T-helper 2 cell treated with Interferon-gamma antibody and Interleukin-4, amounts not matched to agents 5 μg/mL and 100 μg/mL, for 36 hours (primary cell): ENCODE measurements around the gene OR2T35.
"Not testable (repeated sequence)": the region's sequence is repeated elsewhere in the genome, so short reads cannot be mapped to it uniquely, and the experiment has no call there.

ENCODE experiments used
- DNase-seq: peaks from one replicate; pipeline ENCODE4 v3.0.0; 2021; ENCODE audit warnings: low spot score
- H3K27ac Mint-ChIP-seq: one replicate; pipeline ENCODE4 v1.8.0; 2021; ENCODE audit warnings: mild to moderate bottlenecking, mixed read lengths
- H3K27me3 Mint-ChIP-seq: one replicate; pipeline ENCODE4 v1.8.0; 2021; ENCODE audit warnings: low read depth, mixed read lengths
- H3K36me3 Mint-ChIP-seq: one replicate; pipeline ENCODE4 v1.8.0; 2021; ENCODE audit warnings: low read depth, mixed read lengths
- H3K4me1 Mint-ChIP-seq: one replicate; pipeline ENCODE4 v1.8.0; 2021; ENCODE audit warnings: low read depth, mixed read lengths
- H3K4me3 Mint-ChIP-seq: one replicate; pipeline ENCODE4 v1.8.0; 2022; ENCODE audit warnings: mild to moderate bottlenecking, moderate library complexity, mixed read lengths
- H3K9me3 Mint-ChIP-seq: one replicate; pipeline ENCODE4 v1.8.0; 2021; ENCODE audit warnings: mixed read lengths

Gene OR2T35

DNA sequence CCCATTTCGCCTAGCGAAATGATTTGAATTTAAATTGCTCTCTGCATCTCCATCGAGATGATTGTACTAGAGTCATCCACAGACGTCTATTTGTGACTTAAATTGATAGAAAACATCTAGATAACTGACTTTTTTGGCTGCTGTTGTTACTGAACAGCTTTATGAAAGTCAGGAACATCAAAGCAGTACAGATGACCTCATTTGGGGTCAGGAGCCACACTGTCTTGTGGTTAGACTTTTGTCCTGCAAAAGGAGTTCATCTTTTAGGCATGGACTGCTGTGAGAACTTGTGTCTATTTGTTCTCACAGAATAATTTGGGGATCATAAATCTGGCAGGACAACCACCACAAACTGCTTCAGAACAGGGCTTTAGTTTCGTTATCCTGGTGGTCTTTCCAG, 5.4 kb downstream of the OR2T35 start:
- not testable (repeated sequence) for H3K4me1 Mint-ChIP-seq, H3K36me3 Mint-ChIP-seq, DNase-seq, H3K27ac Mint-ChIP-seq, H3K4me3 Mint-ChIP-seq, H3K9me3 Mint-ChIP-seq, H3K27me3 Mint-ChIP-seq

DNA sequence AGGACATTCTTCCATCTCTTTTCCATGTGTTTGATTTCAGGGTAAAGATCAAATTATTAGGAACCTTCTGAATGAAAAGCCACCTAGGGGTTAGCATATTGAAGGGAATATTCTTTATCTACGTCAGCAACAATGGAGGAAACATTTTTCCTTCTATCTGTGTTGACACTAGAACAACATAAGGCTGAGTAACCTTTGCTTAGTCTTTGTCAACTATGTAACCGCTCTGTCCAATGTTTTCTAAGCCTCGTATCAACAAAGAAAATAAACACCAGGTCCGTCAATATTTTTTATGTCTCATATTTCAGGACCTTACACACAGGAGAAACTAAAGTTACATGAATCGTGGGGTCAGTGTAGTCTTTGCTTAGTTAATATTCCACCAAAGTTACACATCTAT, 8.5 kb downstream of the OR2T35 start:
- not testable (repeated sequence) for DNase-seq, H3K27me3 Mint-ChIP-seq, H3K4me3 Mint-ChIP-seq, H3K36me3 Mint-ChIP-seq, H3K27ac Mint-ChIP-seq, H3K4me1 Mint-ChIP-seq, H3K9me3 Mint-ChIP-seq

DNA sequence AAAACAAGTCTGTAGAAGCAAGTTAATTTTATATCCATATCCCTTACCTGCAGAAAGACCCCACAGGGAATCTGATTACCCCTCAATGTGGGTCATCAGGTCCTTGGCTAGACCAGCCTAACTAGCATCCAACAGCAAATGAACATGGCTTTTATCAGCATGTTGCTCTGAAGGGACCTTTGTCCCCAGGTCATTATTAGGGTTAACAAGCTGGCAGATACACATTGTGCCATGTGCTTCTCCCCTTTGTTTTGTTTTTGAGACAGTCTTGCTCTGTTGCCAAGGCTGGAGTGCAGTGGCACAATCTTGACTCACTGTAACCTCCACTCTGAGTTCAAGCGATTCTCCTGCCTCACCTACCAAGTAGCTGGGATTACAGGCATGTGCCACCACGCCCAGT, 10.1 kb downstream of the OR2T35 start, which contains the start of gene OR2T11:
OR2T11 (minus strand) TSS at position 101 of the 400 bp plus-strand sequence. CDS start 7,963 bp downstream, outside the sequence.
- not testable (repeated sequence) for H3K27me3 Mint-ChIP-seq, H3K36me3 Mint-ChIP-seq, DNase-seq, H3K9me3 Mint-ChIP-seq, H3K4me3 Mint-ChIP-seq, H3K27ac Mint-ChIP-seq, H3K4me1 Mint-ChIP-seq

DNA sequence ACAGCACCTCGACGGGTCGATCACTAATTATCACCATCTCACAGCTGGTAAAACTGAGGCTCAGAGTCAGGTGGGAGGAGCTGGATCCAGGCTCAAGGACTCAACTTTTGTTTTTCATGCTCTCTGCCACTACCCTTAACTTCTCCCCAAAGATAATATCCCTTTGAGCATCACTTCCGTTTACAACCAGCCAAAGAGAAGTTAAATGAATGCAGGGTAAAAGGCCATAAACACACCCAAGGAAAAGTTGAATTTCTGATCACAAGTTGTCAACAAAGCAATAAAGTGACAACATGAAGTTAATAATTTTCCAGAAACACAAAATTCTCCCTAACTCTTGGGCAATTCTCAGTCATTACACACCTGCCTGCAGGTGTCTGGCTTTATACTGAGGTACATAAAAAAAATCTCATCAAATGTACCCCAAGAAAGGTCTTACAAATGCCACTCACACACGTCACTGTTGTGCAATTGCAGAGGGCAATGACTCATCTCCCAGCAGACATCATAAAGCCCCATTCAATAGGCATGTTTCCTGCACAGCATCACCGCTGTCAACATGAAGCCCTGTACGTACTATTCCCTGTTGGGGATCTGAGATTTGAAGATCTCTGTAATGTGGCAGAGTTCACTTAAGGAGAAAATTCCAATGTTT, 13.6 kb downstream of the OR2T35 start:
- Mint-ChIP-seq H3K36me3 (no peaks in the 10 kb centered on the region), H3K4me3 (no peak overlapping the region), H3K9me3 (no peaks in the 10 kb centered on the region), H3K27me3 (no peaks in the 10 kb centered on the region), H3K4me1 (no peaks in the 10 kb centered on the region), H3K27ac (no peak overlapping the region)
- DNase-seq = no peak

DNA sequence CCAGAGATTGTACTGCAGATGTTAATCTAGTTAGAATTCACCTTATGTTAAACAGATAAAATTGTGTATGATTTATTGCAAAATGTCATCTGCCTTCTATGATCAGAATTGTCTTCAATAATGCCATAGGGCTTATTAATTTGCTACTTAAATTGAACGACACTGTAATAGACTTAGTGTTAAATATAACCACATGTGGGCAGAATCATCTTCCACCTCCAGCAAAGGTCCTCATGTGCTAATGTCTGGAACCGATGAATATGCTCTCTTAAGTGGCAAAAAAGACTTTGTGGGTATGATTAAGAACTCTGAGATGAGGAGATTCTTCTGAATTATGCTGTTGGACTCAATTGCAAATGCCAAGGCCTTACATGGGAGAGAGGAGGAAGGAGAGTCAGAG, 14.5 kb downstream of the OR2T35 start:
- H3K4me3 Mint-ChIP-seq = no peak overlapping the region

DNA sequence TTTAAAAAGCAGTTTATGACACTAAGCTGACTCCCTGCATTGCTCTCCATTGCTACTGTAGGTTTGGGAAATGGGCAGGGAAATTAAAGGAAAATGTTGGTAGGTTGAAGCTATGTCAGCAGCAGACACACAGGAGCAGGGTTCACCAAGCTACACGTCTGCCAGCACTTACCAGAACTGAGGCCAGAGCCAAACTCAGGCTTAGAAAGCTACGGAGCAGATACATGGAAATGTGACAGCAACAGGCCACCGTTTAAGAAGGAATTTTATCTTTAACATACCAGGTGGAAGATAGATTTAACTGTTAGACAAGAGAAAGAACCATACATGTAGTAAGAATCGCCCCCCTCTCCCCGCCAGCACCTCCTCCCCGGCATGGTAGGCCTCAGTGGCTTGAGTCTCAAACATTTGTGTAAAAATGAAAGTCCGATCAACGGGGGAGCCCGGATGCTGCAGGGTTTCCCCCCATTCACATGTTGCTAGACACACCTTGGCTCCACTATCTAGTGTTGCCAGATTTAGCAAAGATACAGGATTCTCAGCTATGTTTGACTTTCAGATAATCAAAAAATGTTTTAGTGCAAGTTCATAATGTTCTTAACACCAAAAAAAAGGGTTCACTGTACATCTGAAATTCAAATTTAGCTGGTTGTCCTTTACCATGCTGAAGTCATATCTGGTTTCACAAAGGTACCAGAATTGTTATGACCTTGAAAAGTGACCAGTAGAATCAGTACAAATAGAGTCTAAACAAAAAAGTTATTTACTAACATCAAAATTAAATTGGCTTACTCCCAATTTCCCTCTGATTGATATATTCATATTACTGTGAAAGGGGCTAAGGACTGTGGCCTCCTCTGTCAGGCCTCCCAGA, 16.9 kb downstream of the OR2T35 start:
- Mint-ChIP-seq H3K4me1 (no peaks in the 10 kb centered on the region), H3K27ac (no peak overlapping the region), H3K27me3 (no peaks in the 10 kb centered on the region), H3K9me3 (no peaks in the 10 kb centered on the region), H3K36me3 (no peaks in the 10 kb centered on the region), H3K4me3 (no peak overlapping the region)
- no peak for DNase-seq

More for the DNA sequence above, 14.5 kb downstream of the OR2T35 start:
- no peak overlapping the region for H3K27ac Mint-ChIP-seq
- no peaks in the 10 kb centered on the region for H3K4me1 Mint-ChIP-seq
- no peaks in the 10 kb centered on the region for H3K36me3 Mint-ChIP-seq
- H3K9me3 Mint-ChIP-seq = no peaks in the 10 kb centered on the region
- no peaks in the 10 kb centered on the region for H3K27me3 Mint-ChIP-seq
- no peak for DNase-seq

DNA sequence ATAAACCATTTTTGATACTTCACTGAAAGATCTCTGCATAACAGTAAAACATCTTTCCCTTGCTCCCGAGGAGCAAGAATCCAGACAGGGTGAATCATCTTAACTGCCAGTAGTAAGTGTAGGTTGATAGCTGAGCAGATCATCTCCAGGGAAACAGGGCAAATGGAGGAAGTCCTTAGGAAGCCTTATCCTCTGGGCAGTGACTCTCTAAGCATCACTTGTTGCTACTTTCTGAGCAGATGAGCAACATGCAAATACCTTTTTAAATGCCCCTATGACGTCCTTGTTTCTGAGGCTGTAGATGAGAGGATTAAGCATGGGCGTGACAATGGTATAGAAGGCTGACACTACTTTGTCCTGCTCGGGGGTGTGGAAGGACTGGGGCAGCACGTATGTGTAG, 19.1 kb downstream of the OR2T35 start:
- DNase-seq = no peak
- H3K36me3 Mint-ChIP-seq = no peaks in the 10 kb centered on the region
- no peaks in the 10 kb centered on the region for H3K4me1 Mint-ChIP-seq
- H3K9me3 Mint-ChIP-seq = no peaks in the 10 kb centered on the region
- no peak overlapping the region for H3K4me3 Mint-ChIP-seq
- no peaks in the 10 kb centered on the region for H3K27me3 Mint-ChIP-seq
- no peak overlapping the region for H3K27ac Mint-ChIP-seq

DNA sequence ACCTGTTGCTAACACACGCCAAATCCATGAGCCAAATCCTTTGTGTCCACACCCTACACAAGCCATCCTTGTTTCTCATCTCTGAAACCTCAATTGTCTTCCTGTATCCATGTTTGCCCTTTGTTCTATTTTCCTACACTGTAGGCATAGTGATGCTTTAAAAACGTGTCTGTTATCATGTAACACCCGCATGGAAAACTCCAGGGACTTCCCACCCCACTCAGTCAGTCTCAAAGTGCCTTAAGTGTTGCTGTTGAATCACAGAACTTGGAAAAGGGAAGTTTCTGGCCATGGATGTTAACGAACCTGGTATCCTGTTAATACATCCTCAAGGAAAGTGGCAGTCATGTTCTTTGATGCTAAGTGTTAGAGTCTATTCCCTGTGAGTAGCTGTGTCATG, 19.9 kb downstream of the OR2T35 start:
- Mint-ChIP-seq H3K9me3 (no peaks in the 10 kb centered on the region), H3K4me3 (no peak overlapping the region), H3K27me3 (no peaks in the 10 kb centered on the region), H3K36me3 (no peaks in the 10 kb centered on the region), H3K4me1 (no peaks in the 10 kb centered on the region), H3K27ac (no peak overlapping the region)
- no peak for DNase-seq

DNA sequence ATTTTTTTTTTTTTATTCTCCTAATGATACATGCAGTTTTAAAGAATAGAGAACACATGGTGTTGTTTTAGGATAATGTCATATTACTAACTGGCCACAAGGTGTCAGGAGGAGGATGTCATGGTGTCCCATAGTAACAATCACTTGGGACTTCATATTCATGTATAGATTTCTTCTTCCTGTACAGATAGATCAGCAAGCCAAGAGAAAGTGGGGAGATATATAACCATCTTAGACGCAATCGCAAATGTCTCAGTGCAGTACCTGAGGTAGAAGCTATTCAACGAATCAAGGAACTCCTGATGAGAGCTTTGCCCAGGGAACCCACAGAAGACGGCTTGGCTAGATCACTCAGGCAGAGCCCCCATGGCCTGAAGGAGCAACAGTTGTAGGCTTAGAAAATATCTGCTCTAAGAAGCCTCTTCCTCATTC, 22.5 kb downstream of the OR2T35 start:
- Mint-ChIP-seq H3K4me1 (peaks cover 4% of the 10 kb centered on the region), H3K9me3 (no peaks in the 10 kb centered on the region), H3K27me3 (no peaks in the 10 kb centered on the region), H3K36me3 (no peaks in the 10 kb centered on the region), H3K27ac (no peak overlapping the region), H3K4me3 (no peak overlapping the region)
- no peak for DNase-seq

DNA sequence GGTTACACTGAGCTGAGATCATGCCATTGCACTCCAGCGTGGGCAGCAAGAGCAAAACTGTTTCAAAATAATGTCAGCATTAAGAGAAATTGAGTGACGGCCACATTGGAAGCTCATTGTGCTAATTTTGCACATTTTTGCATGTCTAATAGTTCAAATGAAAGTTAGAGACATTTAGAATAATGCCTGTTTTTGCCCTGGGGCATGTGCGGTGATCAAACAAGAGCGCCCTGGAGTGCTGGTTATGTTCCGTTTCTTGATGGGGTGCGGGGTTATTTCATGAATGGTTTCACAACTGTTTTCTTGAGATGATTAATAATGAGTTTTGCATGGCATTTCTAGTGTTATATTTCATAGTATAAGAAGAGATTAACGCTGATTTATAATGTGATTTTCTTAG, 23.3 kb downstream of the OR2T35 start:
- no peak for DNase-seq
- Mint-ChIP-seq H3K9me3 (no peaks in the 10 kb centered on the region), H3K27ac (no peak overlapping the region)

DNA sequence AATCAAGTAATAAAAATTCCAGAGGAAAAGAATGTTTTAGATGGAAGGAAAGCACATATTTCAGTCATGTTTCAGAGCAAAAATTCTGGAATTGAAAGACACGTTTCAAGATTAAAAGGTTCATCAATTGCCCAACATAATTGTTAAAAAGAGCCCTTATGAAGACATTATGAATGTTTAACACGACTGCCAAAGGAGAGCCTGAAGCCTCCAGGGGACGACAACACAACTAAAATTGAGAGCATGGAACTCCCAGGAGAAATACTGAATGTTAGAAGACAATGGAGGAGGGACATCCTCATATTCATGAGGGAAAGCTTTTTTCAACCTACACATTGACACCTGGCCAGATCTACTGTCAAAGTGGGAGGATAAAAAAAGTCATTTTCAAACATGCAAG, 26.2 kb downstream of the OR2T35 start:
- no peaks in the 10 kb centered on the region for H3K27me3 Mint-ChIP-seq
- no peak for DNase-seq
- H3K27ac Mint-ChIP-seq = no peak overlapping the region
- H3K9me3 Mint-ChIP-seq = no peaks in the 10 kb centered on the region
- H3K4me3 Mint-ChIP-seq = no peak overlapping the region
- no peaks in the 10 kb centered on the region for H3K36me3 Mint-ChIP-seq
- H3K4me1 Mint-ChIP-seq = peaks cover 6% of the 10 kb centered on the region

More for the DNA sequence above, 23.3 kb downstream of the OR2T35 start:
- Mint-ChIP-seq H3K4me1 (peaks cover 4% of the 10 kb centered on the region), H3K36me3 (no peaks in the 10 kb centered on the region), H3K4me3 (no peak overlapping the region), H3K27me3 (no peaks in the 10 kb centered on the region)

DNA sequence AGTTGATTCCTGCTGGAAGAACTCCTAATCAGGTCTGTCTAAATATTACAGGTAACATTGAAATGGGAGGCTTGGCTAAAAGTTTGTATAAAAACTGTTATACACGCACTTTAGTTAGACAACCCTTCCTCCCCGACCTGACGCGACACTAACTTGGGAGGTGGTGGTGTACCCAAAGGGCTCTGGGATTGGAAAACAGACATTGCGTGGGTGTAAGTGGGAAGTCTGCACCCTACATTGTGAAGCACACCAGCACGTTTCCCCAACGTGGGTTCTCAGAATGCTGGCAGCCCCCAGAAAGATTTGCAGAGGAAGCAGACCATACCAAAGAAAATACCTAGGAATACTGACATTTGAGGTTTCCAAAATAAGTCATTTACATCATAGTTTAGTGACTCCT, 27.0 kb downstream of the OR2T35 start:
- H3K9me3 Mint-ChIP-seq = no peaks in the 10 kb centered on the region
- no peak overlapping the region for H3K4me3 Mint-ChIP-seq
- no peaks in the 10 kb centered on the region for H3K27me3 Mint-ChIP-seq
- no peaks in the 10 kb centered on the region for H3K36me3 Mint-ChIP-seq
- no peak overlapping the region for H3K27ac Mint-ChIP-seq
- peaks cover 10% of the 10 kb centered on the region for H3K4me1 Mint-ChIP-seq
- no peak for DNase-seq

DNA sequence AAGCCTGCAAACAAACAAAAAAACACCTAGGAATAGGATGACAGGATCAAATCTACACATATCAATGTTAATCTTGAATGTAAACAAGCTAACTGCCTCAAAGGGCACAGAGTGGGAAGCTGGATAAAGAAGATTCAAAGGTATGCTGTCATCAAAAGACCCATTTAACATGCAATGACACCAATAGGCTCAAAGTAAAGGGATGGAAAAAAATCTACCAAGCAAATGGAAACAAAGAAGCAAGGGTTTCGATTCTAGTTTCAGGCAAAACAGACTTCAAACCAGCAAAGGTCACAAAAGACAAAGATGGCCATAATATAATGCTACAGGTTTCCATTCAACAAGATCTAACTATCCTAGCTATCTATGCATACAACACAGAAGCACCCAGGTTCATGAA, 31.3 kb downstream of the OR2T35 start:
- no peak overlapping the region for H3K4me3 Mint-ChIP-seq
- no peak overlapping the region for H3K27ac Mint-ChIP-seq
- H3K27me3 Mint-ChIP-seq = no peaks in the 10 kb centered on the region
- peaks cover 10% of the 10 kb centered on the region for H3K4me1 Mint-ChIP-seq
- no peaks in the 10 kb centered on the region for H3K36me3 Mint-ChIP-seq
- no peaks in the 10 kb centered on the region for H3K9me3 Mint-ChIP-seq
- no peak for DNase-seq

DNA sequence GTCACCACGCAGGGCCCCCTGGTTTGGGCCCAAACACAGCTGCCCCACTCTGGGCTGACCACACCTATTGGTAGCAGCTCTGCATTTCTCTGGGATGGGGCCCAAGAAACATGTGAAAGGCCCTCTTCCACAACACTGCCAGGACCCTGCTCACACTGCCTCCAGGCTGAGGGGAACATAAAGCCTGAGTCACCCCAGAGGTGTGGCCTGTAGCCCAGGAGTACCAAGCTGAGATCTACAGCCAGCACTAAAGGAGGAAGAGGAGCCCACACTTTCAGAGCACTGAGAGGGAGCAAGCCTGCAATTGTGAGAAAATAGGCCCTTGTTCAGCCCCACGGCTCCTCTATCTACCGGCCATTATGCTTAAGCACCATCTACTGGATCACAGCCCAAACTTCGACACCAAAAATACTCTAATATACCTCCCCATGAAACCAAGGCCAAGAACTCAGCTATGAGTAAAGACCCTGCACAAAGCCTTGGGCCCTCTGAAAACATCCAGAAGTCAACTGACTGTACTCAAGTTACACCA, 33.1 kb downstream of the OR2T35 start:
- Mint-ChIP-seq H3K4me1 (peaks cover 8% of the 10 kb centered on the region), H3K9me3 (no peaks in the 10 kb centered on the region), H3K36me3 (no peaks in the 10 kb centered on the region), H3K27ac (no peak overlapping the region), H3K27me3 (no peaks in the 10 kb centered on the region), H3K4me3 (no peak overlapping the region)
- DNase-seq = no peak
